OCI-LY1 (cell line): ENCODE measurements around the gene TLR9.

Experiments
- H2AFZ ChIP-seq: fragments of 200-600 bp; sonication (generic), shearing (Covaris generic); 2 replicates; pipeline ENCODE4 v1.6.0; 2014; ENCODE audit warnings: antibody characterized with exemption, mild to moderate bottlenecking, low read length
- H3F3A ChIP-seq: fragments of 200-600 bp; sonication (generic), shearing (Covaris generic); 2 replicates; pipeline ENCODE4 v1.6.0; 2014; ENCODE audit warnings: mild to moderate bottlenecking, antibody characterized with exemption, low read length, moderate library complexity; ENCODE audit not compliant: insufficient read depth
- H3K27ac ChIP-seq: fragments of 200-600 bp; sonication (generic); 2 replicates; pipeline ENCODE4 v1.5.1; 2014; ENCODE audit warnings: low read length, mixed run types, mild to moderate bottlenecking, low read depth; ENCODE audit not compliant: poor library complexity, severe bottlenecking
- H3K27me3 ChIP-seq: fragments of 200-600 bp; sonication (generic); 2 replicates; pipeline ENCODE4 v1.6.0; 2014; ENCODE audit warnings: antibody characterized with exemption, mild to moderate bottlenecking, low read length, moderate library complexity; ENCODE audit not compliant: insufficient read depth
- H3K36me3 ChIP-seq: fragments of 200-600 bp; sonication (generic); 2 replicates; pipeline ENCODE4 v1.6.1; 2014; ENCODE audit warnings: mild to moderate bottlenecking, antibody characterized with exemption, low read length, moderate library complexity, mixed read lengths; ENCODE audit not compliant: insufficient read depth
- H3K4me1 ChIP-seq: fragments of 200-600 bp; sonication (generic); 2 replicates; pipeline ENCODE4 v1.5.1; 2014; ENCODE audit warnings: mild to moderate bottlenecking, low read length, moderate library complexity; ENCODE audit not compliant: insufficient read depth, severe bottlenecking
- H3K4me2 ChIP-seq: fragments of 200-600 bp; sonication (generic), shearing (Covaris generic); 2 replicates; pipeline ENCODE4 v1.6.1; 2014; ENCODE audit warnings: low read length
- H3K4me3 ChIP-seq: fragments of 200-600 bp; sonication (generic); 2 replicates; pipeline ENCODE4 v1.5.1; 2014; ENCODE audit warnings: low read length, low read depth, mild to moderate bottlenecking, mixed read lengths; ENCODE audit not compliant: poor library complexity, severe bottlenecking
- H3K79me2 ChIP-seq: fragments of 200-600 bp; shearing (Covaris generic); 2 replicates; pipeline ENCODE4 v1.6.1; 2016; ENCODE audit warnings: mixed run types, low read length, mixed read lengths; ENCODE audit not compliant: insufficient read depth
- H3K9ac ChIP-seq: fragments of 200-600 bp; sonication (generic), shearing (Covaris generic); 2 replicates; pipeline ENCODE4 v1.6.1; 2014; ENCODE audit warnings: mild to moderate bottlenecking, low read length, mixed read lengths
- H3K9me2 ChIP-seq: fragments of 200-600 bp; sonication (generic), shearing (Covaris generic); 2 replicates; pipeline ENCODE4 v1.6.1; 2014; ENCODE audit warnings: low read depth, mild to moderate bottlenecking, low read length, mixed read lengths
- H3K9me3 ChIP-seq: fragments of 200-600 bp; shearing (Covaris generic); 2 replicates; pipeline ENCODE4 v1.6.1; 2014; ENCODE audit warnings: low read length, mixed read lengths
- H4K20me1 ChIP-seq: fragments of 200-600 bp; sonication (generic), shearing (Covaris generic); 2 replicates; pipeline ENCODE4 v1.6.0; 2016; ENCODE audit warnings: mild to moderate bottlenecking, low read length; ENCODE audit not compliant: insufficient read depth
- CTCF ChIP-seq: fragments of 200-600 bp; sonication (generic), shearing (Covaris generic); IDR thresholded peaks from 2 replicates; pipeline ENCODE4 v1.5.1; 2017; ENCODE audit warnings: mild to moderate bottlenecking, antibody characterized with exemption, low read length, moderate library complexity, mixed read lengths
- EZH2 ChIP-seq: fragments of 200-600 bp; sonication (generic), shearing (Covaris generic); IDR thresholded peaks from 2 replicates; pipeline ENCODE4 v1.8.0; 2017; ENCODE audit warnings: borderline replicate concordance, mixed run types, mild to moderate bottlenecking, antibody characterized with exemption, low read length, moderate library complexity, mixed read lengths

Gene TLR9

GRCh38 chr3:52173101-52173500, 52.3 kb downstream of the TLR9 start:
- H3K9ac ChIP-seq, result no peak overlapping the region
- H3F3A ChIP-seq, result no peaks in the 10 kb centered on the region
- H3K79me2 ChIP-seq, result no peaks in the 10 kb centered on the region
- no peak overlapping the region for H3K4me3 ChIP-seq
- no peaks in the 10 kb centered on the region for H3K9me2 ChIP-seq
- no peak overlapping the region for H3K4me2 ChIP-seq
- H3K9me3 ChIP-seq, result no peaks in the 10 kb centered on the region
- H4K20me1 ChIP-seq, result no peaks in the 10 kb centered on the region
- no peak overlapping the region for H2AFZ ChIP-seq
- H3K4me1 ChIP-seq, result no peaks in the 10 kb centered on the region
- H3K27me3 ChIP-seq, result no peaks in the 10 kb centered on the region
- TF ChIP-seq CTCF (no peak), EZH2 (no peak)
- H3K27ac ChIP-seq, result no peak overlapping the region
- H3K36me3 ChIP-seq, result no peaks in the 10 kb centered on the region

- Histone ChIP-seq H3K4me1 (peaks cover 4% of the 10 kb centered on the region), H3K9ac (no peak overlapping the region), H2AFZ (no peak overlapping the region), H3F3A (no peaks in the 10 kb centered on the region), H4K20me1 (no peaks in the 10 kb centered on the region), H3K4me3 (no peak overlapping the region), H3K9me3 (no peaks in the 10 kb centered on the region), H3K79me2 (no peaks in the 10 kb centered on the region), H3K36me3 (no peaks in the 10 kb centered on the region), H3K9me2 (no peaks in the 10 kb centered on the region), H3K27ac (no peak overlapping the region), H3K4me2 (no peak overlapping the region), H3K27me3 (no peaks in the 10 kb centered on the region)
- no peak for TF ChIP-seq CTCF
- no peak for TF ChIP-seq EZH2
These were observed 53.1 kb downstream of the TLR9 start for GRCh38 chr3:52172262-52172757.

- Histone ChIP-seq H3K4me1 (peaks cover 4% of the 10 kb centered on the region), H3K9me3 (no peaks in the 10 kb centered on the region), H3K79me2 (no peaks in the 10 kb centered on the region), H4K20me1 (no peaks in the 10 kb centered on the region), H3K9me2 (no peaks in the 10 kb centered on the region), H3K4me2 (no peak overlapping the region), H3K27ac (no peak overlapping the region), H3F3A (no peaks in the 10 kb centered on the region), H3K27me3 (no peaks in the 10 kb centered on the region), H2AFZ (no peak overlapping the region), H3K36me3 (no peaks in the 10 kb centered on the region), H3K9ac (no peak overlapping the region), H3K4me3 (no peak overlapping the region)
- TF ChIP-seq EZH2 (no peak), CTCF (no peak)
These were observed 53.8 kb downstream of the TLR9 start for GRCh38 chr3:52171514-52172261.
